Smooth muscle cell (in vitro differentiated cells): ENCODE measurements around the gene KCTD5. TPM values are rescaled to one million over a fixed set of nuclear protein-coding genes. Genes with fewer than 3 reads are reported as not detected.
A peak's percentile ranks its signal among the peaks of the same experiment; 100 is the strongest.

Experiments used
- DNase-seq: peaks from one replicate; lab custom pipeline; 2025; ENCODE audit not compliant: unreplicated experiment; lab: John Stamatoyannopoulos, UW
- H2AFZ ChIP-seq: fragments of 200-600 bp; sonication (generic); 2 replicates; pipeline ENCODE4 v1.6.0; 2016; ENCODE audit warnings: antibody characterized with exemption, low read depth, mild to moderate bottlenecking
- H3F3A ChIP-seq: fragments of 200-600 bp; sonication (generic); 2 replicates; pipeline ENCODE4 v1.6.0; 2017; ENCODE audit warnings: antibody characterized with exemption, low read depth
- H3K27ac ChIP-seq: fragments of 200-600 bp; sonication (generic); 2 replicates; pipeline ENCODE4 v1.5.1; 2016; ENCODE audit warnings: low read depth, mild to moderate bottlenecking
- H3K27me3 ChIP-seq: fragments of 200-600 bp; sonication (generic); 2 replicates; pipeline ENCODE4 v1.6.1; 2016; ENCODE audit warnings: low read depth, mild to moderate bottlenecking
- H3K36me3 ChIP-seq: fragments of 200-600 bp; sonication (generic); 2 replicates; pipeline ENCODE4 v1.5.1; 2016; ENCODE audit warnings: low read depth
- H3K4me1 ChIP-seq: fragments of 200-600 bp; sonication (generic); 2 replicates; pipeline ENCODE4 v1.5.1; 2016; ENCODE audit warnings: low read depth
- H3K4me2 ChIP-seq: fragments of 200-600 bp; sonication (generic); 2 replicates; pipeline ENCODE4 v1.6.0; 2016; ENCODE audit warnings: mild to moderate bottlenecking
- H3K4me3 ChIP-seq: fragments of 200-600 bp; sonication (generic); 2 replicates; pipeline ENCODE4 v1.5.1; 2016; ENCODE audit warnings: mild to moderate bottlenecking
- H3K79me2 ChIP-seq: fragments of 200-600 bp; sonication (generic); 2 replicates; pipeline ENCODE4 v1.6.0; 2016; ENCODE audit warnings: low read depth, mild to moderate bottlenecking
- H3K9ac ChIP-seq: fragments of 200-600 bp; sonication (generic); 2 replicates; pipeline ENCODE4 v1.6.0; 2016; ENCODE audit warnings: low read depth
- H3K9me3 ChIP-seq: fragments of 200-600 bp; sonication (generic); replicated peaks from 2 replicates; pipeline ENCODE4 v1.5.1; 2016; ENCODE audit warnings: low read depth
- H4K20me1 ChIP-seq: fragments of 200-600 bp; sonication (generic); 2 replicates; pipeline ENCODE4 v1.6.0; 2016; ENCODE audit warnings: low read depth
- CTCF ChIP-seq: fragments of 200-600 bp; sonication (generic); IDR thresholded peaks from 2 replicates; pipeline ENCODE4 v1.5.1; 2017; ENCODE audit warnings: borderline replicate concordance, mild to moderate bottlenecking, antibody characterized with exemption; ENCODE audit not compliant: insufficient read depth, poor library complexity, severe bottlenecking
- WGBS: methylation state at CpG from one replicate; pipeline ENCODE4 v1.1.7; 2016; ENCODE audit warnings: low lambda C conversion rate; 5-methylcytosine and 5-hydroxymethylcytosine counted together
- polyA plus RNA-seq: library from polyadenylated mRNA; unstranded; fragments of >200 nt; fragmentation: Nextera tagmentation; extraction: Ambion mirVana; gene quantifications from 2 replicates; pipeline ENCODE4 v1.2.1, GENCODE V29; 2016
- total RNA-seq: library from RNA; depleted of rRNA; stranded (reverse); fragments of >200 nt; gene quantifications from 2 replicates; pipeline ENCODE4 v1.2.3, GENCODE V29; 2014

Gene KCTD5
- total and polyA plus RNA-seq, 2 experiments from 2014 or later, result 35.5 to 38.2 TPM

- H3K79me2 ChIP-seq, result peaks cover 49% of the 10 kb centered on the region
- TF ChIP-seq CTCF, result no peak
- 19% methylated on average over 23 of the region's 23 CpGs for WGBS
- peak overlapping the region; percentile 98 for H3K27ac ChIP-seq
- peaks cover 12% of the 10 kb centered on the region for H3F3A ChIP-seq
- H3K4me2 ChIP-seq, result peak overlapping the region; percentile 96
- H3K36me3 ChIP-seq, result no peaks in the 10 kb centered on the region
- H3K9me3 ChIP-seq, result no peaks in the 10 kb centered on the region
- DNase-seq, result no peak
- H3K27me3 ChIP-seq, result no peaks in the 10 kb centered on the region
- peak overlapping the region; percentile 84 for H3K4me3 ChIP-seq
- H4K20me1 ChIP-seq, result peaks cover 38% of the 10 kb centered on the region
- H3K9ac ChIP-seq, result peak overlapping the region; percentile 100
- H3K4me1 ChIP-seq, result peaks cover 30% of the 10 kb centered on the region
- H2AFZ ChIP-seq, result peak overlapping the region; percentile 93
Observed at GRCh38 chr16:2751577-2752034, 69.3 kb downstream of the KCTD5 start.

DNA sequence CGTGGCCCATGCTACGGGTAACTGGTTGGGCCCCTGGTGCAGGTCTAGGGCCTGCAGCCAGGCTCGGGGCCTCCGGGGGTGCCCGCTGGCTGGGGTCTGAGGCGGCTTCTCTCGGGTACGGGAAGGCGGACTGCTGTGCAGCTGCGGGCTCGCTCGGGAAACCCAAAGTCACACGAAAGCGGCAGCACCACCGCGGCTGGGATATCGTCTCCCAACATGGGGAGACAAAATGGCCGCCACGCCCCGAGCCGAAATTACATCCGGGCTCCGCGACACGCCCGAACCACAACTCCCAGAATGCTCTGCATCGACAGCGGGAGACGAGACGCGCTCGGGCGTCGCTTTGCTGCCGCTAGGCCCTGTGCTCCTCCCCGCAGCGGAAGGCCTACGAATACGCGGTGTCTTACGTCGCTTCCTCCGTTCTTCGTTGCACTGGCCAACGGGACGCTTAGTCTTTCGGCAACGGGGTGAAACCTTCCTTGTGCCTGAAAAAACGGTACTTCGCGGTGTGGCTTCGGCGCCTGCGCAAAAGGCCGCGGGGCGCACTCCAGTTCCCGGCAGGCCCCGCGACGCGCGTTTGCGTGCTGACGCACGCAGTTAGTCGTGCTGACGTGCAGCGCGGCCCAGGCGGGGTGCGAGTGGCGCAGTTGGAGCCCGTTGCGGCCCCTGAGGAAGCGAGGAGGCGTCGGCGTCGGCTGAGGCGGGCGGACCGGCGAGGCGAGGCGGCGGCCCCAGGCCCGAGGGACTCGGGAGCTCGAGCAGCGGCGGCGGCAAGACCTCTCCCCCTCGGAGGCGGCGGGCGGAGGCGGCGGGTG lies 69.9 kb downstream of the KCTD5 start, which contains the start of gene SRRM2:
Gene SRRM2, plus strand, starts transcription at position 604 of the 815 bp plus-strand sequence. CDS start 3,727 bp downstream, outside the sequence.
- Histone ChIP-seq H3K4me3 (peak within 1 kb of the TSS; percentile 84), H4K20me1 (peaks cover 44% of the 10 kb centered on the region), H3K27me3 (no peaks in the 10 kb centered on the region), H3F3A (peaks cover 19% of the 10 kb centered on the region), H3K4me2 (peak within 1 kb of the TSS; percentile 96), H3K36me3 (no peaks in the 10 kb centered on the region), H2AFZ (peak within 1 kb of the TSS; percentile 93), H3K27ac (peak within 1 kb of the TSS; percentile 98), H3K9ac (peak within 1 kb of the TSS; percentile 100), H3K4me1 (peaks cover 30% of the 10 kb centered on the region), H3K79me2 (peaks cover 55% of the 10 kb centered on the region), H3K9me3 (no peaks in the 10 kb centered on the region)
- 1% methylated on average over 91 of the region's 99 CpGs for WGBS
- peak; percentile 98 for DNase-seq
- TF ChIP-seq CTCF, result no peak

- no peak for TF ChIP-seq CTCF
- Histone ChIP-seq H3K36me3 (peaks cover 7% of the 10 kb centered on the region), H3K4me3 (peak overlapping the region; percentile 84), H3F3A (peaks cover 20% of the 10 kb centered on the region), H2AFZ (no peak overlapping the region), H3K27ac (peak overlapping the region; percentile 98), H3K9me3 (no peaks in the 10 kb centered on the region), H3K4me2 (peak overlapping the region; percentile 96), H4K20me1 (peaks cover 53% of the 10 kb centered on the region), H3K79me2 (peaks cover 64% of the 10 kb centered on the region), H3K27me3 (no peaks in the 10 kb centered on the region), H3K4me1 (peaks cover 30% of the 10 kb centered on the region), H3K9ac (peak overlapping the region; percentile 100)
- WGBS, result under 1% methylated on average over 46 of the region's 82 CpGs
- peak; percentile 92 for DNase-seq
Observed at GRCh38 chr16:2752850-2753732, 70.8 kb downstream of the KCTD5 start.
